ENCODE measurements around the gene NUB1. TPM values are rescaled to one million over a fixed set of nuclear protein-coding genes. Genes with fewer than 3 reads are reported as not detected.
A peak's percentile ranks its signal among the peaks of the same experiment; 100 is the strongest.
"Not testable (repeated sequence)": the region's sequence is repeated elsewhere in the genome, so short reads cannot be mapped to it uniquely, and the experiment has no call there.

Gene NUB1, protein sequence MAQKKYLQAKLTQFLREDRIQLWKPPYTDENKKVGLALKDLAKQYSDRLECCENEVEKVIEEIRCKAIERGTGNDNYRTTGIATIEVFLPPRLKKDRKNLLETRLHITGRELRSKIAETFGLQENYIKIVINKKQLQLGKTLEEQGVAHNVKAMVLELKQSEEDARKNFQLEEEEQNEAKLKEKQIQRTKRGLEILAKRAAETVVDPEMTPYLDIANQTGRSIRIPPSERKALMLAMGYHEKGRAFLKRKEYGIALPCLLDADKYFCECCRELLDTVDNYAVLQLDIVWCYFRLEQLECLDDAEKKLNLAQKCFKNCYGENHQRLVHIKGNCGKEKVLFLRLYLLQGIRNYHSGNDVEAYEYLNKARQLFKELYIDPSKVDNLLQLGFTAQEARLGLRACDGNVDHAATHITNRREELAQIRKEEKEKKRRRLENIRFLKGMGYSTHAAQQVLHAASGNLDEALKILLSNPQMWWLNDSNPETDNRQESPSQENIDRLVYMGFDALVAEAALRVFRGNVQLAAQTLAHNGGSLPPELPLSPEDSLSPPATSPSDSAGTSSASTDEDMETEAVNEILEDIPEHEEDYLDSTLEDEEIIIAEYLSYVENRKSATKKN
- polyA plus RNA-seq (2013, experiment 1 of 4) = 83.5 TPM
- 81.5 TPM for polyA plus RNA-seq (2013, experiment 2 of 4)
- polyA plus RNA-seq (2013, experiment 3 of 4) = 53.4 TPM
- polyA plus RNA-seq (2013, experiment 4 of 4) = 56.2 TPM

DNA sequence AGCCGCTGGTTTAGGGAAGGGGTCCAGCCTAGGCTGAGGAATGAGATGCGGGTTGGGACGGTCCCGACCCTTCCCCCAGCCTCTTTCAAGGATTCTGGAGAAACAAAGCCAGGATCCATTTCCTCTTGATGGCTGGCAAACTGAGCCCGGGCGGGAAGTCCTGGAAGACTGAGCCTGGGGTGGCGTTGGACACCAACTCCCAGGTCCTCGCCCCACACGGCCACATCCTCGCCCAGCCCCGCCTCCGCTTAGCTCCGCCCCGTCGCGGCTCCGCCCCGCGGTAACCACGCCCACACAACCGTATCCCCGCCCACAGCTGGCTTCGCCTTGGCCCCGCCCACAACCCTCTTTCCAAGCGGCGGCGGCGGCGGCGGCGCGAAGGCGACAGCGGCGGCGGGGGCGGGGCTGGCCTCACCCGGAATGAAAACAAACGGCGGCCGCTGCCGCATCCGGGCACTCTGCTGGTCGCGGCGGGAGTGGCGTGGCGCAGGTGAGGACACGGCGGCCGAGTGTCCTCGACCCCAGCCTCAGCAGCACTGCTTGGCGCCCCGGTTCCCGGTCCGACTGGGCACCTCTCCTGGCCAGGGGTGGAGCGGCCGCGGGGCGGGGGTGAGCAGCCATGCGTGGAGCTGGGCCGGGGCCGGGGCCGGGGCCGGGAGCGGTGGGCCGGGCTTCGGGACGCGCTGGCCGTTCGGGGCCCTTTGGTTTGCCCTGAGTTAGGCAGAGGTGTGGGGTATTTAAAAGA is at the start of gene NUB1:
Gene NUB1 (plus strand): TSS at position 456 of the 745 bp plus-strand sequence. CDS start 3,538 bp downstream, outside the sequence.
- peaks cover 14% of the 10 kb centered on the region for H3K36me3 ChIP-seq (ENCODE audit: control insufficient read depth, insufficient read depth, low read length)
- no peak within 1 kb of the TSS for H3K27ac ChIP-seq (ENCODE audit: insufficient read depth, low read depth, low read length, poor library complexity, severe bottlenecking)
- H3K9me3 ChIP-seq (ENCODE audit: control insufficient read depth, low read length) = no peaks in the 10 kb centered on the region
- H3K4me1 ChIP-seq (ENCODE audit: control insufficient read depth, insufficient read depth, low read length) = no peaks in the 10 kb centered on the region
- 3 to 4% methylated on average over 72 of the region's 72 CpGs for WGBS, 2 experiments
- peak within 1 kb of the TSS; percentile 68 for H3K4me3 ChIP-seq (ENCODE audit: insufficient read depth, low read depth, low read length)
- no peaks in the 10 kb centered on the region for H3K27me3 ChIP-seq (ENCODE audit: control insufficient read depth, insufficient read depth, low read length, poor library complexity, severe bottlenecking)

DNA sequence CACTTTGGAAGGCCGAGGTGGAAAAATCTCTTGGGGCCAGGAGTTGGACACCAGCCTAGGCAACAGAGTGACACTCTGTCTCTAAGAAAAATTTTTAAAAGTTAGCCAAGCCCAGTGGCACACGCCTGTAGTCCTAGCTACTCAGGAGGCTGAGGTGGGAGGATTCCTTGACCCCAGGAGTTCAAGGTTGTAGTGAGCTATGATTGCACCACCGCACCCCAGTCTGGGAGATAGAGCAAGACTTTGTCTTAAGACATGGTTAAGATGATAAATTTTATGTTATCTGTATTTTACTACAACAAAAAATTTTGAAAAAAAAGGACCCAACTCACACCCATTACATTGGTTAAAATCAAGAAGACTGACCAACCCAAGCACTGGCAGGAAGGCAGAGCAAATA is 48.8 kb upstream of the NUB1 start:
- no peaks in the 10 kb centered on the region for H3K9me3 ChIP-seq (ENCODE audit: control insufficient read depth, low read length)
- no peak overlapping the region for H3K27ac ChIP-seq (ENCODE audit: insufficient read depth, low read depth, low read length, poor library complexity, severe bottlenecking)
- WGBS, 2 experiments = 83% methylated on average over 3 of the region's 3 CpGs
- no peak overlapping the region for H3K4me3 ChIP-seq (ENCODE audit: insufficient read depth, low read depth, low read length)
- H3K36me3 ChIP-seq (ENCODE audit: control insufficient read depth, insufficient read depth, low read length) = no peaks in the 10 kb centered on the region
- H3K27me3 ChIP-seq (ENCODE audit: control insufficient read depth, insufficient read depth, low read length, poor library complexity, severe bottlenecking) = peaks cover 9% of the 10 kb centered on the region
- no peaks in the 10 kb centered on the region for H3K4me1 ChIP-seq (ENCODE audit: control insufficient read depth, insufficient read depth, low read length)

DNA sequence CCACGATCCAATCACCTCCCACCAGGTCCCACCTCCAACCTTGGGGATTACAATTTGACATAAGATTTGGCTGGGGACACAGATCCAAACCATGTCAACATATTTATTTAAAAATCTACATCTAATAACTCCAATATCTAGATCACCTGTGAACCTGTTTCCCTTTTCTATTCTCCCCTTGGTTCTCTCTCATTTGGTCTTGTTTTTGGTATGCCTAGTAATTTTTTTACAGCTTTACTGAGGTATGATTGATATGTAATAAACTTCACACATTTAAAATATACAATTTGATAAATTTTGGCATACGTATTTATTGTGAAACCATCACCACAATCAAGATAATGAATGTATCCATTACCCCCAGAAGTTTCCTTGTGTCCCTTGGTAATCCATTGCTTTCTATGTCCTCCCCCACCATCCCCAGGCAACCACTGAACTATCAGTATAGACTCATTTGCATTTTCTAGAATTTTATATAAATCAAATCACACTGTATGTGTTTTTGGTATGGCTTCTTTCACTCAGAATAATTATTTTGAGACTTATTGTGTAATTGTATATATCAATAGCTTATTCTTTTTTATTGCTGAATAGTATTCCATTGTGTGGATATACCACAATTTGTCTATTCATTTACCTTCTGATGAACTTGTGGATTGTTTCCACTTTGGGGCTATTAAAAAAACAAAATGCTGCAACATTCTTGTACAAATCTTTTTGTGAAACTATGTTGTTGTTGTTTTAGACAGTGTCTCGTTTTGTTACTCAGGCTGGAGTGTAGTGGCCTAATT is 45.2 kb upstream of the NUB1 start:
- Histone ChIP-seq H3K27me3 (ENCODE audit: control insufficient read depth, insufficient read depth, low read length, poor library complexity, severe bottlenecking) (peaks cover 14% of the 10 kb centered on the region), H3K4me3 (ENCODE audit: insufficient read depth, low read depth, low read length) (no peak overlapping the region), H3K9me3 (ENCODE audit: control insufficient read depth, low read length) (no peaks in the 10 kb centered on the region), H3K27ac (ENCODE audit: insufficient read depth, low read depth, low read length, poor library complexity, severe bottlenecking) (no peak overlapping the region), H3K4me1 (ENCODE audit: control insufficient read depth, insufficient read depth, low read length) (no peaks in the 10 kb centered on the region), H3K36me3 (ENCODE audit: control insufficient read depth, insufficient read depth, low read length) (no peaks in the 10 kb centered on the region)
- 76 to 89% methylated on average over 2 of the region's 3 CpGs for WGBS, 2 experiments

DNA sequence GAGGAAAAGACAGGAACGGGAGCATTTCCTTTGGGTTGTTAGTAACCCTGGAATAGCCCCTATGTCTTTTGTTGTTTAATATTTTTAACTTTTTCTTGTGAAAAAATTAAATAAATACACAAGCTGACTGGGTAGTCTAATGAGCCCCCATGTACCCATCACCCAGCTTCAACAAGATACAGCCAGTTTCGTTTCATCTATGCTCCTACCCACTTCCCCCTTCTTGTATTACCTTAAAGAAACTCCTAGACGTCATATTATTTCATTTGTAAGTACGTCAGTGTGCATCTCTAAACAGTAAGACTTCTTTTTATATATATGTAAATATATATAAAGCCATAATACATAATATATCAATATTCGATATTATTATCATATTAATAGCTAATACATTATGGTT is 42.8 kb upstream of the NUB1 start:
- no peaks in the 10 kb centered on the region for H3K36me3 ChIP-seq (ENCODE audit: control insufficient read depth, insufficient read depth, low read length)
- 75 to 80% methylated on average over 2 to 3 of the region's 5 CpGs for WGBS, 2 experiments
- H3K9me3 ChIP-seq (ENCODE audit: control insufficient read depth, low read length) = no peaks in the 10 kb centered on the region
- no peak overlapping the region for H3K4me3 ChIP-seq (ENCODE audit: insufficient read depth, low read depth, low read length)
- H3K27ac ChIP-seq (ENCODE audit: insufficient read depth, low read depth, low read length, poor library complexity, severe bottlenecking) = no peak overlapping the region
- no peaks in the 10 kb centered on the region for H3K4me1 ChIP-seq (ENCODE audit: control insufficient read depth, insufficient read depth, low read length)
- H3K27me3 ChIP-seq (ENCODE audit: control insufficient read depth, insufficient read depth, low read length, poor library complexity, severe bottlenecking) = peaks cover 35% of the 10 kb centered on the region

DNA sequence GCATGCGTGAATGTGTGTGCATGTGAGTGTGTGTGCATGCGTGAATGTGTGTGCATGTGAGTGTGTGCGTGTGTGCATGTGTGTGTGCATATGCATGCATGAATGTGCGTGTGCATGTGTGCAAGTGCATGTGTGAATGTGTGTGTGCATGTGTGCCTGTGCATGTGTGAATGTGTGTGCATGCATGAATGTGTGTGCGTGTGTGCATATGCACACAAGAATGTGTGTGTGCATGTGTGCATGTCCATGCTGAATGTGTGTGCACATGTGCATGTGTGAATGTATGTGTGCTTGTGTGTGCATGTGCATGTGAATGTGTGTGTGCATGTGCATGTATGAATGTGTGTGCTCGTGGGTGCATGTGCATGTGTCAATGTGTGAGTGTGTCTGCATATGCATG is 42.1 kb upstream of the NUB1 start:
- Histone ChIP-seq H3K27ac (ENCODE audit: insufficient read depth, low read depth, low read length, poor library complexity, severe bottlenecking) (no peak overlapping the region), H3K4me1 (ENCODE audit: control insufficient read depth, insufficient read depth, low read length) (no peaks in the 10 kb centered on the region), H3K9me3 (ENCODE audit: control insufficient read depth, low read length) (no peaks in the 10 kb centered on the region), H3K4me3 (ENCODE audit: insufficient read depth, low read depth, low read length) (no peak overlapping the region), H3K27me3 (ENCODE audit: control insufficient read depth, insufficient read depth, low read length, poor library complexity, severe bottlenecking) (peaks cover 39% of the 10 kb centered on the region), H3K36me3 (ENCODE audit: control insufficient read depth, insufficient read depth, low read length) (no peaks in the 10 kb centered on the region)
- WGBS, 2 experiments = 91 to 95% methylated on average over 6 of the region's 6 CpGs

DNA sequence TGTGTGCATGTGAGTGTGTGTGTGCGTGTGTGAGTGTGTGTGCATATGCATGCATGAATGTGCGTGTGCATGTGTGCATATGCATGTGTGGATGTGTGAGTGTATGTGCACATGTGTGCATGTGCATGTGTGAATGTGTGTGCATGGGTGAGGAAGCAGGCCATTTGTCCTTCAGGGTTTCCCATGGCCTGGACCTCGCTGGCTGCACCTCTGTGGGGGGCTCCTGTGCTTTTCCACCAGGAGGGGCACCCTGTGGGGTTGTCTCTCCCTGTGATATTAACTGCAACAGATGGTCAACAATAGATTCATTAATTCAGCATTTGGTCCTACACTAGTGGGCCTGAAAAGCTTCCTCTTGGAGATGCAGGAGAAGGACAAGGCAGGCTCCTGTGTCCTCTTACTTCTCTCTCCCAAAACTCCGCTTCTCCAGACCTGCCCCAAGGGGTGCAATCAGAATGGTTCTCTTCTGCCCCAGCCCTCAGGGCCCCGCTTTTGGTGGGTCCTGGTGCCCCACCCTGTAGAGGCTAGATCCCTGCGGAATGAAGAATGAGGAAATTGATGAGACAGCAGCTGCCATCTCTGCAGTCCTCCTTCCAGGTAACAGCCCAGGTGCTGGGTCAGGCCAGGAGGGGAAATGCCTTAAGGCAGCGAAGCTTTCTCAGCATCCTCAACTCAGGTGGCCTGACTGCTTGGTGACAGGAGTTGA is 41.5 kb upstream of the NUB1 start:
- Histone ChIP-seq H3K27me3 (ENCODE audit: control insufficient read depth, insufficient read depth, low read length, poor library complexity, severe bottlenecking) (peaks cover 41% of the 10 kb centered on the region), H3K4me1 (ENCODE audit: control insufficient read depth, insufficient read depth, low read length) (no peaks in the 10 kb centered on the region), H3K9me3 (ENCODE audit: control insufficient read depth, low read length) (no peaks in the 10 kb centered on the region), H3K36me3 (ENCODE audit: control insufficient read depth, insufficient read depth, low read length) (no peaks in the 10 kb centered on the region), H3K27ac (ENCODE audit: insufficient read depth, low read depth, low read length, poor library complexity, severe bottlenecking) (no peak overlapping the region), H3K4me3 (ENCODE audit: insufficient read depth, low read depth, low read length) (no peak overlapping the region)
- WGBS, 2 experiments = 85 to 91% methylated on average over 7 of the region's 7 CpGs

DNA sequence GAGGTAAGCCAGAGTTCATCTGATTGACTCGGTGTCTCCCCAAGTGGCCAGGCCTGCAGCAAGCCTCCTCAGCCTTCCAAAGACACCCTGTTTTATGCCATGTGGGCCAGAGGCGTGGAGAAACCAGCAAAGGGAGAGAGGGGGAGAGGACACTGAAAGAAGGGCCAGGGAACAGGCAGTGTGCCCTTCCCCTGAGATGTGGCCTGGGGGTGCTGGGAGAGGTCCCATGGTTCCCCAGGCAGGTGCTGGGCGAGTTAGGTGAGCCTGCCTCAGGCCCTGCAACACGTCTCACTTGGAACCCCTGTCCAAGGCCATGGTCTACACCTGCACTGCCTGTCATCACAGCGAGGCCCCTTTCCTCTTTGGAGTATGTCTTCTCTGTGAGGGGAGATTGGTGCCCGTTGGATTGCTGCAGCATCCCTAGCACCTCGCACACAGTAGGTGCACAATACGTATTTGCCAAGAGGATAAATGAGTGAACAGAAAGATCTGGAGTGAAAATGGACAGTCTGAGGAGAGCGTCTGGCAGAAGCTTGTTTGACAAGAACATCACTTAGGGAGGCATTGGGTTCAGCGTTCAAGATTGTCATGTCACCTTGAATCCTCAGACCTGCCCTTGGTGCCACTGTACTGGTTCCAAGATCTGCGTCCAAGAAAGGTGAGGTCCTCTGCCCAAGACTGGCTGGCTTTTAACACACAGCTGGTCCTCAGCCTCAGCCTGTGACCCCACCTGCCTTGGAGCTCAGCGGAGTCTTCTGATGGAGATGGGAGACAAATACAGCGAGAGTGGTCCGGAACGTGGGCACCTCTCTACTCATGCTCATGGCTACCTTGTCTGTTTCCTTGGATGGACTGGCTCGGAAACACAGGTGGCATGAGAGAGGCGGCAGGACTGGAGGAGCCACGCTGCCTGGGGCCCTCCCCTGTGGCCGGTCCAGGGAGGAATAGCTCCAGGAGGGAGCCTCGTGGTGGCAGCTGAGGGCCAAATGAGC is 39.8 kb upstream of the NUB1 start:
- H3K27me3 ChIP-seq (ENCODE audit: control insufficient read depth, insufficient read depth, low read length, poor library complexity, severe bottlenecking) = peaks cover 41% of the 10 kb centered on the region
- WGBS, 2 experiments = 89 to 91% methylated on average over 20 of the region's 20 CpGs
- no peak overlapping the region for H3K27ac ChIP-seq (ENCODE audit: insufficient read depth, low read depth, low read length, poor library complexity, severe bottlenecking)
- H3K4me1 ChIP-seq (ENCODE audit: control insufficient read depth, insufficient read depth, low read length) = no peaks in the 10 kb centered on the region
- H3K9me3 ChIP-seq (ENCODE audit: control insufficient read depth, low read length) = no peaks in the 10 kb centered on the region
- no peaks in the 10 kb centered on the region for H3K36me3 ChIP-seq (ENCODE audit: control insufficient read depth, insufficient read depth, low read length)
- H3K4me3 ChIP-seq (ENCODE audit: insufficient read depth, low read depth, low read length) = no peak overlapping the region

DNA sequence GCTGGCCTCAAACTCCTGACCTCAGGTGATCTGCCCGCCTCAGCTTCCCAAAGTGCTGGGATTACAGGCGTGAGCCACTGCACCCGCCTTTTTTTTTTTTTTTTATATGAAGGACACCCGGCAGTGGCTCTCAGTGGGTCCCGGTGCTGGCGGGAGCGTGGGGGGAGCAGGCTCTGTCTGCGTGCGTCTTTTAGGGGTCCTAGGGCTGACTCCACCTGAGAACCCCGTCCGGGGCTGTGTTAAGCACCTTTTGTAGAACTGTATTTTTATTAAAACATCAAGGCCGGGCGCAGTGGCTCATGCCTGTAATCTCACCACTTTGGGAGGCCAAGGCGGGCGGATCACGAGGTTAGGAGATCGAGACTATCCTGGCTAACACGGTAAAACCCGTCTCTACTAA is 37.4 kb upstream of the NUB1 start:
- WGBS, 2 experiments = 80 to 81% methylated on average over 19 of the region's 19 CpGs
- H3K4me1 ChIP-seq (ENCODE audit: control insufficient read depth, insufficient read depth, low read length) = not testable (repeated sequence)

More for the DNA sequence above, 37.4 kb upstream of the NUB1 start:
- H3K36me3 ChIP-seq (ENCODE audit: control insufficient read depth, insufficient read depth, low read length); H3K27ac ChIP-seq (ENCODE audit: insufficient read depth, low read depth, low read length, poor library complexity, severe bottlenecking); H3K4me3 ChIP-seq (ENCODE audit: insufficient read depth, low read depth, low read length); H3K9me3 ChIP-seq (ENCODE audit: control insufficient read depth, low read length): not testable (repeated sequence)
- peaks cover 41% of the 10 kb centered on the region for H3K27me3 ChIP-seq (ENCODE audit: control insufficient read depth, insufficient read depth, low read length, poor library complexity, severe bottlenecking)
